C4-2B (cell line): ENCODE data around the gene ADAR.

Experiments
- ZFX ChIP-seq: fragments of 450-650 bp; IDR thresholded peaks from 2 replicates; pipeline ENCODE4 v1.6.1; 2017
- TF ChIP-seq, protein P1 (sequence below): fragments of 450-650 bp; conservative IDR thresholded peaks from 2 replicates; pipeline ENCODE4 v1.5.1; 2017; ENCODE audit warnings: mild to moderate bottlenecking

- TF ChIP-seq, protein P1, sequence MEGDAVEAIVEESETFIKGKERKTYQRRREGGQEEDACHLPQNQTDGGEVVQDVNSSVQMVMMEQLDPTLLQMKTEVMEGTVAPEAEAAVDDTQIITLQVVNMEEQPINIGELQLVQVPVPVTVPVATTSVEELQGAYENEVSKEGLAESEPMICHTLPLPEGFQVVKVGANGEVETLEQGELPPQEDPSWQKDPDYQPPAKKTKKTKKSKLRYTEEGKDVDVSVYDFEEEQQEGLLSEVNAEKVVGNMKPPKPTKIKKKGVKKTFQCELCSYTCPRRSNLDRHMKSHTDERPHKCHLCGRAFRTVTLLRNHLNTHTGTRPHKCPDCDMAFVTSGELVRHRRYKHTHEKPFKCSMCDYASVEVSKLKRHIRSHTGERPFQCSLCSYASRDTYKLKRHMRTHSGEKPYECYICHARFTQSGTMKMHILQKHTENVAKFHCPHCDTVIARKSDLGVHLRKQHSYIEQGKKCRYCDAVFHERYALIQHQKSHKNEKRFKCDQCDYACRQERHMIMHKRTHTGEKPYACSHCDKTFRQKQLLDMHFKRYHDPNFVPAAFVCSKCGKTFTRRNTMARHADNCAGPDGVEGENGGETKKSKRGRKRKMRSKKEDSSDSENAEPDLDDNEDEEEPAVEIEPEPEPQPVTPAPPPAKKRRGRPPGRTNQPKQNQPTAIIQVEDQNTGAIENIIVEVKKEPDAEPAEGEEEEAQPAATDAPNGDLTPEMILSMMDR, result no peak
- TF ChIP-seq ZFX, result no peak
These were observed 36.1 kb downstream of the ADAR start for GRCh38 chr1:154571964-154572288.
